GM20000 (cell line): ENCODE data around the gene CEP164.

Experiments
- DNase-seq: peaks from one replicate; pipeline ENCODE4 v3.0.0; 2012; ENCODE audit warnings: low spot score
- CTCF ChIP-seq: IDR thresholded peaks from 2 replicates; pipeline ENCODE4 v1.5.1; 2012; ENCODE audit warnings: mild to moderate bottlenecking, control low read depth; ENCODE audit errors: extremely low read depth, missing control alignments

Gene CEP164

DNA sequence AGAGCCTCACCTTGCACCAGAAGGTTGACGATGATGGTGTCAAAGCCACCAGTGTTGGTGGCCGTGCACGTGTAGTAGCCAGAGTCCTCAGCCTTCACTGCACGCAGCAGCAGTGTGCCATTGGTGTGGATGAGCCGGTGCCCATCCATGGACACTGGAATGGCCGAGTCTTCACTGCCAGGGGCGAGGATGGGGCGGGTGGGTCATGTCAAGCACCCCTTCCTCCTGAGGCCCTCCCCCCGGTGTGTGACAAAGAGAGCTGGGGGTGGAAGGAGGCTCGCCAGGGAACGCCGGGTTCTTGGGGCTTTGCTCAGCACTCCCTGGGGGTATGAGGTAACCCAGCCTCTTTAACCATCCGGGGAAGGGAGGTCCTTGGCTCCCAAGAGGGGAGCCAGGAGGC, 111.6 kb downstream of the CEP164 start:
- no peak for TF ChIP-seq CTCF
- no peak for DNase-seq

DNA sequence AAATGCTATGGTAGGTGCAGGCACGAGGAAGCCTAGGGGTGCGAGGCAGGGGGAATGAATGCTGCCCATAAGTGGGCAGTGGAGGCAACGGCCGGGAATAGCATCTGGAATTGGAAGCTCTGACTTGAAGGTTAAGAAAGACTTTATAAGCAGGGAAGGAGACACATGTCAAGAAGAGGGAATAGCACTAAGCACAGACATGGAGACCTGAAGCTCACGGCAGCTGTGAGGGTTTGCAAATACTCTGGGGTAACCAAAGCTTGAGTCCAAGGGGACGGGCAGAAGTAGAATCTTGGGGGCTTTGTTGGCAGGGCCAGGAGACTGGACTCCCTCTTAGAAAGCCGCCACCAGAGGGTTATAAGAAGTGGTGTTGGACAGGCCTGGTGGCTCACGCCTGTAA, 112.6 kb downstream of the CEP164 start:
- no peak for DNase-seq
- TF ChIP-seq CTCF = no peak

- TF ChIP-seq CTCF = no peak
- DNase-seq = no peak
Observed at GRCh38 chr11:117441146-117441975, 113.7 kb downstream of the CEP164 start.

GRCh38 chr11:117442049-117442868, 114.6 kb downstream of the CEP164 start:
- no peak for TF ChIP-seq CTCF
- DNase-seq = no peak

DNA sequence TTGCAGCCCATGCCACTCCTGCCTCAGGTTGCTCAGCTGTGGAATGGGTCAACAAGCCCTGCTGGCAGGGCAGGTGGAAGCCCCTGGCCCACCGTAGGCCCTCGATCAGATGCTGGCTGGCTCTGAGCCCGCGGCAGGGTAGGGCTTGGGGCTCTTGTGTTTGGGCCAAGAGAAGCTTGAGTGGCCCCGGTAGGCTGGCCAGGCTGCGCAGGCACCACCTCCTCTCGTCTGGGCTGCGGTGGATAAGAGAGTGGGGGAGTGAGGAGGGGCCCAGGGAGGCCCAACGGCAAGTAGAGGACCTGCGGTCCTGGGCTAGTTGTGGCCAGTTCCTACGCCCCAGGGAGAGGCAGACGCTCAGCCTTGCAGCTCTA, 115.2 kb downstream of the CEP164 start:
- TF ChIP-seq CTCF = no peak

GRCh38 chr11:117443266-117444186, 115.9 kb downstream of the CEP164 start:
- DNase-seq = peak; percentile 52
- TF ChIP-seq CTCF = peak; percentile 37

More for the DNA sequence above, 115.2 kb downstream of the CEP164 start:
- no peak for DNase-seq
